ENCODE data around the gene IRAK1.
A peak's percentile ranks its signal among the peaks of the same experiment; 100 is the strongest.
"Not testable (repeated sequence)": the region's sequence is repeated elsewhere in the genome, so short reads cannot be mapped to it uniquely, and the experiment has no call there.

Gene IRAK1

GRCh38 chrX:154010330-154011087, 9.2 kb downstream of the IRAK1 start:
- peaks cover 0 to 8% of the 10 kb centered on the region in 2 donors for H3K4me1 ChIP-seq (ENCODE audit: control insufficient read depth in 1 of 2, insufficient read depth in 2 of 2, low read length in 2 of 2)
- no peaks in the 10 kb centered on the region for H3K9me3 ChIP-seq (ENCODE audit: control insufficient read depth in 1 of 2, low read length in 2 of 2)
- H3K27ac ChIP-seq (ENCODE audit: low read length) = no peak overlapping the region
- H3K27me3 ChIP-seq (ENCODE audit: low read depth, low read length) = no peaks in the 10 kb centered on the region
- H3K36me3 ChIP-seq (ENCODE audit: control insufficient read depth in 1 of 2, insufficient read depth in 2 of 2, low read length in 2 of 2) = peaks cover 0 to 7% of the 10 kb centered on the region in 2 donors
- no peak overlapping the region for H3K4me3 ChIP-seq (ENCODE audit: low read depth in 1 of 2, low read length in 2 of 2)

GRCh38 chrX:154008521-154008920, 11.2 kb downstream of the IRAK1 start:
- Histone ChIP-seq H3K4me1 (ENCODE audit: control insufficient read depth in 1 of 2, insufficient read depth in 2 of 2, low read length in 2 of 2) (peaks cover 0 to 3% of the 10 kb centered on the region in 2 donors), H3K4me3 (ENCODE audit: low read depth in 1 of 2, low read length in 2 of 2) (no peak overlapping the region), H3K36me3 (ENCODE audit: control insufficient read depth in 1 of 2, insufficient read depth in 2 of 2, low read length in 2 of 2) (no peaks in the 10 kb centered on the region), H3K9me3 (ENCODE audit: control insufficient read depth in 1 of 2, low read length in 2 of 2) (no peaks in the 10 kb centered on the region), H3K27me3 (ENCODE audit: low read depth, low read length) (no peaks in the 10 kb centered on the region), H3K27ac (ENCODE audit: low read length) (no peak overlapping the region)

GRCh38 chrX:154006947-154007346, 12.8 kb downstream of the IRAK1 start:
- Histone ChIP-seq H3K27ac (ENCODE audit: low read length) (no peak overlapping the region), H3K4me1 (ENCODE audit: control insufficient read depth in 1 of 2, insufficient read depth in 2 of 2, low read length in 2 of 2) (no peaks in the 10 kb centered on the region), H3K4me3 (ENCODE audit: low read depth in 1 of 2, low read length in 2 of 2) (no peak overlapping the region), H3K9me3 (ENCODE audit: control insufficient read depth in 1 of 2, low read length in 2 of 2) (no peaks in the 10 kb centered on the region), H3K36me3 (ENCODE audit: control insufficient read depth in 1 of 2, insufficient read depth in 2 of 2, low read length in 2 of 2) (no peaks in the 10 kb centered on the region), H3K27me3 (ENCODE audit: low read depth, low read length) (no peaks in the 10 kb centered on the region)

GRCh38 chrX:154004315-154004714, 15.4 kb downstream of the IRAK1 start:
- H3K27me3 ChIP-seq (ENCODE audit: low read depth, low read length) = no peaks in the 10 kb centered on the region
- no peak overlapping the region for H3K27ac ChIP-seq (ENCODE audit: low read length)
- H3K4me3 ChIP-seq (ENCODE audit: low read depth in 1 of 2, low read length in 2 of 2) = no peak overlapping the region
- no peaks in the 10 kb centered on the region for H3K9me3 ChIP-seq (ENCODE audit: control insufficient read depth in 1 of 2, low read length in 2 of 2)
- no peaks in the 10 kb centered on the region for H3K36me3 ChIP-seq (ENCODE audit: control insufficient read depth in 1 of 2, insufficient read depth in 2 of 2, low read length in 2 of 2)
- H3K4me1 ChIP-seq (ENCODE audit: control insufficient read depth in 1 of 2, insufficient read depth in 2 of 2, low read length in 2 of 2) = peaks cover 0 to 3% of the 10 kb centered on the region in 2 donors

- peaks cover 0 to 3% of the 10 kb centered on the region in 2 donors for H3K4me1 ChIP-seq (ENCODE audit: control insufficient read depth in 1 of 2, insufficient read depth in 2 of 2, low read length in 2 of 2)
- peak overlapping the region; percentile 8 for H3K27ac ChIP-seq (ENCODE audit: low read length)
- H3K9me3 ChIP-seq (ENCODE audit: control insufficient read depth in 1 of 2, low read length in 2 of 2) = no peaks in the 10 kb centered on the region
- no peaks in the 10 kb centered on the region for H3K27me3 ChIP-seq (ENCODE audit: low read depth, low read length)
- no peak overlapping the region for H3K4me3 ChIP-seq (ENCODE audit: low read depth in 1 of 2, low read length in 2 of 2)
- H3K36me3 ChIP-seq (ENCODE audit: control insufficient read depth in 1 of 2, insufficient read depth in 2 of 2, low read length in 2 of 2) = no peaks in the 10 kb centered on the region
Observed at GRCh38 chrX:154002215-154002719, 17.4 kb downstream of the IRAK1 start.

GRCh38 chrX:154000051-154000450, 19.7 kb downstream of the IRAK1 start:
- peaks cover 0 to 3% of the 10 kb centered on the region in 2 donors for H3K4me1 ChIP-seq (ENCODE audit: control insufficient read depth in 1 of 2, insufficient read depth in 2 of 2, low read length in 2 of 2)
- no peaks in the 10 kb centered on the region for H3K36me3 ChIP-seq (ENCODE audit: control insufficient read depth in 1 of 2, insufficient read depth in 2 of 2, low read length in 2 of 2)
- H3K27me3 ChIP-seq (ENCODE audit: low read depth, low read length) = no peaks in the 10 kb centered on the region
- no peaks in the 10 kb centered on the region for H3K9me3 ChIP-seq (ENCODE audit: control insufficient read depth in 1 of 2, low read length in 2 of 2)
- no peak overlapping the region for H3K4me3 ChIP-seq (ENCODE audit: low read depth in 1 of 2, low read length in 2 of 2)
- H3K27ac ChIP-seq (ENCODE audit: low read length) = no peak overlapping the region

GRCh38 chrX:153999359-154000037, 20.2 kb downstream of the IRAK1 start:
- Histone ChIP-seq H3K9me3 (ENCODE audit: control insufficient read depth in 1 of 2, low read length in 2 of 2) (no peaks in the 10 kb centered on the region), H3K4me1 (ENCODE audit: control insufficient read depth in 1 of 2, insufficient read depth in 2 of 2, low read length in 2 of 2) (peaks cover 0 to 3% of the 10 kb centered on the region in 2 donors), H3K27ac (ENCODE audit: low read length) (no peak overlapping the region), H3K4me3 (ENCODE audit: low read depth in 1 of 2, low read length in 2 of 2) (no peak overlapping the region), H3K27me3 (ENCODE audit: low read depth, low read length) (no peaks in the 10 kb centered on the region), H3K36me3 (ENCODE audit: control insufficient read depth in 1 of 2, insufficient read depth in 2 of 2, low read length in 2 of 2) (no peaks in the 10 kb centered on the region)

- peaks cover 0 to 3% of the 10 kb centered on the region in 2 donors for H3K4me1 ChIP-seq (ENCODE audit: control insufficient read depth in 1 of 2, insufficient read depth in 2 of 2, low read length in 2 of 2)
- H3K36me3 ChIP-seq (ENCODE audit: control insufficient read depth in 1 of 2, insufficient read depth in 2 of 2, low read length in 2 of 2) = no peaks in the 10 kb centered on the region
- H3K4me3 ChIP-seq (ENCODE audit: low read depth in 1 of 2, low read length in 2 of 2) = no peak overlapping the region
- H3K9me3 ChIP-seq (ENCODE audit: control insufficient read depth in 1 of 2, low read length in 2 of 2) = no peaks in the 10 kb centered on the region
- no peaks in the 10 kb centered on the region for H3K27me3 ChIP-seq (ENCODE audit: low read depth, low read length)
- H3K27ac ChIP-seq (ENCODE audit: low read length) = no peak overlapping the region
Observed at GRCh38 chrX:153995504-153995903, 24.2 kb downstream of the IRAK1 start.

- H3K36me3 ChIP-seq (ENCODE audit: control insufficient read depth in 1 of 2, insufficient read depth in 2 of 2, low read length in 2 of 2); H3K27me3 ChIP-seq (ENCODE audit: low read depth, low read length); H3K27ac ChIP-seq (ENCODE audit: low read length); H3K4me3 ChIP-seq (ENCODE audit: low read depth in 1 of 2, low read length in 2 of 2); H3K9me3 ChIP-seq (ENCODE audit: control insufficient read depth in 1 of 2, low read length in 2 of 2); H3K4me1 ChIP-seq (ENCODE audit: control insufficient read depth in 1 of 2, insufficient read depth in 2 of 2, low read length in 2 of 2): not testable (repeated sequence)
Observed at GRCh38 chrX:153994398-153994797, 25.3 kb downstream of the IRAK1 start.

GRCh38 chrX:153993978-153994377, 25.7 kb downstream of the IRAK1 start:
- H3K4me1 ChIP-seq (ENCODE audit: control insufficient read depth in 1 of 2, insufficient read depth in 2 of 2, low read length in 2 of 2) = no peaks in the 10 kb centered on the region
- no peaks in the 10 kb centered on the region for H3K27me3 ChIP-seq (ENCODE audit: low read depth, low read length)
- H3K4me3 ChIP-seq (ENCODE audit: low read depth in 1 of 2, low read length in 2 of 2) = no peak overlapping the region
- no peaks in the 10 kb centered on the region for H3K9me3 ChIP-seq (ENCODE audit: control insufficient read depth in 1 of 2, low read length in 2 of 2)
- no peak overlapping the region for H3K27ac ChIP-seq (ENCODE audit: low read length)
- H3K36me3 ChIP-seq (ENCODE audit: control insufficient read depth in 1 of 2, insufficient read depth in 2 of 2, low read length in 2 of 2) = no peaks in the 10 kb centered on the region

GRCh38 chrX:153993079-153993478, 26.6 kb downstream of the IRAK1 start:
- no peaks in the 10 kb centered on the region for H3K27me3 ChIP-seq (ENCODE audit: low read depth, low read length)
- no peaks in the 10 kb centered on the region for H3K4me1 ChIP-seq (ENCODE audit: control insufficient read depth in 1 of 2, insufficient read depth in 2 of 2, low read length in 2 of 2)
- no peak overlapping the region for H3K4me3 ChIP-seq (ENCODE audit: low read depth in 1 of 2, low read length in 2 of 2)
- H3K27ac ChIP-seq (ENCODE audit: low read length) = no peak overlapping the region
- no peaks in the 10 kb centered on the region for H3K9me3 ChIP-seq (ENCODE audit: control insufficient read depth in 1 of 2, low read length in 2 of 2)
- no peaks in the 10 kb centered on the region for H3K36me3 ChIP-seq (ENCODE audit: control insufficient read depth in 1 of 2, insufficient read depth in 2 of 2, low read length in 2 of 2)

Data from muscle layer of duodenum (tissue), 2 donors.